ENCODE results near the gene MTMR11. TPM values are rescaled to one million over a fixed set of nuclear protein-coding genes. Genes with fewer than 3 reads are reported as not detected.
A peak's percentile ranks its signal among the peaks of the same experiment; 100 is the strongest.

The MTMR11 gene
- total and polyA plus RNA-seq, 3 experiments from 2014 or later, result 0.14 to 1.9 (median 1.6) TPM

DNA sequence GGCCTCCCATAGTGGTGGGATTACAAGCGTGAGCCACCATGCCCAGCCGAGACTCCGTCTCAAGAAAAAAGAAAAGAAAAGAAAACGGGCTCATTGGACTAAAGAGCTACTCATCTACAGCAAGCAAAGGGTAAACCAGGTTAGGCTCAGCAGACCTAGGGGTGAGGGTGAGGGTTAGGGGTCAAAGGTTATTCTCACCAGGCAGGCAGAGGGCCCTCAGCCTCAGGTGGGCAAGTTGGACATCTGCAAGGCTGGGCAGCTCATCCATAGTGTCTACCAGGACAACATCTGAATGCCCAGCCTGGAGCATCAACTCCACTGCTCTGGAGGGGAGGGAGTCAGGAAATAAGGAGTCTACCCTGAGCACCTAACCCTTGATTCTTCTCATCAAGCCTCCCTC lies 3.5 kb downstream of the MTMR11 start:
- H3K9me3 ChIP-seq (ENCODE audit: low read length), result no peaks in the 10 kb centered on the region
- no peak overlapping the region for H3K4me3 ChIP-seq (ENCODE audit: low read length)
- H3K27ac Mint-ChIP-seq, result peak overlapping the region in 1 of 8 donors; percentile 17
- H3K27me3 Mint-ChIP-seq, result peaks cover 9 to 23% of the 10 kb centered on the region in 2 donors
- ChIA-PET CTCF (no interaction called here), POLR2A (no interaction called here)
- no peaks in the 10 kb centered on the region for H3K36me3 ChIP-seq (ENCODE audit: insufficient read depth, low read length)
- H3K27me3 ChIP-seq (ENCODE audit: insufficient read depth, low read length, poor library complexity, severe bottlenecking), result no peaks in the 10 kb centered on the region
- no peak overlapping the region for H3K27ac ChIP-seq (ENCODE audit: low read depth, low read length)
- no peak for DNase-seq
- no peaks in the 10 kb centered on the region for H3K9me3 Mint-ChIP-seq
- peaks cover 15% of the 10 kb centered on the region for H3K4me1 ChIP-seq (ENCODE audit: insufficient read depth, low read length)
- H3K4me1 Mint-ChIP-seq, result peaks cover 15 to 22% (median 17%) of the 10 kb centered on the region in 3 donors
- H3K4me3 Mint-ChIP-seq, result no peak overlapping the region
- H3K36me3 Mint-ChIP-seq, result peaks cover 0 to 16% (median 0%) of the 10 kb centered on the region in 3 donors

DNA sequence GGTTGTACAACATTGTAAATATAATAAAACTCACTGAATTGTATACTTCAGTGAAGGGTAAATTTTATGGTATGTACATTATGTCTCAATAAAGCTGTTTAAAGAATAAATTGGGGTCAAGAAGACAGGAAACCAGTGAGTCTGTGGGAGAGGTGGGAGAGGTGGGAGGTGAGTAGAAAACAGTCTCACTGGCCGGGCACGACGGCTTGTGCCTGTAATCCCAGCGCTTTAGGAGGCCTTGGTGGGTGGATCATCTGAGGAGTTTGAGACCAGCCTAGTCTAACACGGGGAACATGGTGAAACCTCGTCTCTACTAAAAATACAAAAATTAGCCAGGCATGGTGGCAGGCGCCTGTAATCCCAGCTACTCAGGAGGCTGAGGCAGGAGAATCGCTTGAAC lies 4.2 kb downstream of the MTMR11 start:
- no peaks in the 10 kb centered on the region for H3K36me3 ChIP-seq (ENCODE audit: insufficient read depth, low read length)
- no peaks in the 10 kb centered on the region for H3K27me3 ChIP-seq (ENCODE audit: insufficient read depth, low read length, poor library complexity, severe bottlenecking)
- peak in 1 of 5 donors; percentile 20 for DNase-seq
- ChIA-PET CTCF (no interaction called here), POLR2A (interaction anchor here (0.6 kb wide), 1 partner anchor 442 kb away, joined by 3 read pairs; no protein-coding TSS in a partner anchor)
- Mint-ChIP-seq H3K9me3 (no peaks in the 10 kb centered on the region), H3K4me1 (peaks cover 14 to 21% (median 16%) of the 10 kb centered on the region in 3 donors), H3K27ac (no peak overlapping the region), H3K27me3 (peaks cover 9 to 23% of the 10 kb centered on the region in 2 donors), H3K36me3 (peaks cover 0 to 16% (median 4%) of the 10 kb centered on the region in 3 donors), H3K4me3 (no peak overlapping the region)
- no peaks in the 10 kb centered on the region for H3K9me3 ChIP-seq (ENCODE audit: low read length)
- H3K27ac ChIP-seq (ENCODE audit: low read depth, low read length), result no peak overlapping the region
- H3K4me1 ChIP-seq (ENCODE audit: insufficient read depth, low read length), result peaks cover 10% of the 10 kb centered on the region
- no peak overlapping the region for H3K4me3 ChIP-seq (ENCODE audit: low read length)

DNA sequence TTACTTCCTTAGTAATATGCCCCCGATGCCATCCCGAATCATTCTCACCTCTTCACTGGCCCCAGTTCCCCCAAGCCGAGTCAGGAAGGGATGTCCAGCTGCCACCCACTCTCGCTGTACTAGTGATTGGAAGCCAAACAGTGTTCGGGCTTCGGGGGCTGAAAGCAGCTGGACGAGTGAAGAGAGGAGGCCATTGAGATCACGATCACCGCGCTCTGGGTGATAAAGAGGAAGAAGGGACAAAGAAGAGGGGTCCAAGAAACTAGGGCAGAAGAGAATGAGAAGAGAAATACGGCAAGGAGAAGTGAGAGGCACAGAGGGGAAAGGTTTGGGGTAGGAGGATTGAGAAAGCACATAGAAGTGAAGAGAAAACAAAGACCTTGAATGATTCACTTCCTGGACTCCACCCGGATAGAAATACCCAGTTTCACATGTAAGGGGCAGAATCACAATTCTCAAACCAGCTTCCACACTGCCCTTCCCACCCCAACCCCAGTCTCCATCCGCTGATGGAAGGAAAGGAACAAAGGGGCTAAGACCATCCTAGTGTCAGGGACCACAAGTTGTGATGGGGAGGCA lies 5.4 kb downstream of the MTMR11 start:
- Histone ChIP-seq H3K27me3 (ENCODE audit: insufficient read depth, low read length, poor library complexity, severe bottlenecking) (no peaks in the 10 kb centered on the region), H3K4me3 (ENCODE audit: low read length) (no peak overlapping the region), H3K4me1 (ENCODE audit: insufficient read depth, low read length) (peaks cover 17% of the 10 kb centered on the region), H3K27ac (ENCODE audit: low read depth, low read length) (no peak overlapping the region), H3K36me3 (ENCODE audit: insufficient read depth, low read length) (peaks cover 3% of the 10 kb centered on the region), H3K9me3 (ENCODE audit: low read length) (no peaks in the 10 kb centered on the region)
- POLR2A ChIA-PET, result no interaction called here
- H3K4me3 Mint-ChIP-seq, result peak overlapping the region in 1 of 7 donors; percentile 79
- CTCF ChIA-PET, result no interaction called here
- DNase-seq, result peak in 1 of 5 donors; percentile 26
- peak overlapping the region in 1 of 8 donors; percentile 51 for H3K27ac Mint-ChIP-seq
- H3K36me3 Mint-ChIP-seq, result peaks cover 1 to 16% (median 14%) of the 10 kb centered on the region in 3 donors
- peaks cover 15 to 27% (median 20%) of the 10 kb centered on the region in 3 donors for H3K4me1 Mint-ChIP-seq
- H3K27me3 Mint-ChIP-seq, result peaks cover 9 to 23% of the 10 kb centered on the region in 2 donors
- no peaks in the 10 kb centered on the region for H3K9me3 Mint-ChIP-seq

- ChIA-PET POLR2A (no interaction called here), CTCF (interaction anchor here (1.1 kb wide), 1 partner anchor 236 kb away, joined by 3 read pairs; no protein-coding TSS in a partner anchor)
- Histone ChIP-seq H3K9me3 (ENCODE audit: low read length) (no peaks in the 10 kb centered on the region), H3K4me1 (ENCODE audit: insufficient read depth, low read length) (peaks cover 32% of the 10 kb centered on the region), H3K27ac (ENCODE audit: low read depth, low read length) (no peak overlapping the region), H3K4me3 (ENCODE audit: low read length) (no peak overlapping the region), H3K36me3 (ENCODE audit: insufficient read depth, low read length) (peaks cover 17% of the 10 kb centered on the region), H3K27me3 (ENCODE audit: insufficient read depth, low read length, poor library complexity, severe bottlenecking) (no peaks in the 10 kb centered on the region)
- peaks cover 12 to 28% (median 24%) of the 10 kb centered on the region in 3 donors for H3K36me3 Mint-ChIP-seq
- no peaks in the 10 kb centered on the region for H3K9me3 Mint-ChIP-seq
- no peak overlapping the region for H3K4me3 Mint-ChIP-seq
- peaks cover 30 to 41% (median 32%) of the 10 kb centered on the region in 3 donors for H3K4me1 Mint-ChIP-seq
- DNase-seq, result peak in 1 of 5 donors; percentile 10
- H3K27me3 Mint-ChIP-seq, result peaks cover 9 to 23% of the 10 kb centered on the region in 2 donors
- H3K27ac Mint-ChIP-seq, result peak overlapping the region in 4 of 8 donors; percentile 97 to 100 (median 98)
Observed at GRCh38 chr1:149929856-149930255, 6.8 kb downstream of the MTMR11 start.

GRCh38 chr1:149928401-149928724 lies 8.3 kb downstream of the MTMR11 start:
- DNase-seq, result no peak
- peaks cover 9 to 19% of the 10 kb centered on the region in 2 donors for H3K27me3 Mint-ChIP-seq
- ChIA-PET CTCF (interaction anchor here (1.1 to 2.0 kb wide), 2 partner anchors 27 to 41 kb away, joined by 3 to 8 read pairs; a partner anchor contains a TSS), POLR2A (interaction anchor here (0.7 to 1.5 kb wide), 8 partner anchors 9 to 307 kb away, joined by 3 to 33 read pairs (median 4); a partner anchor contains a TSS)
- H3K4me1 Mint-ChIP-seq, result peaks cover 40 to 52% (median 41%) of the 10 kb centered on the region in 3 donors
- H3K9me3 Mint-ChIP-seq, result no peaks in the 10 kb centered on the region
- peak overlapping the region; percentile 91 to 100 (median 98) for H3K27ac Mint-ChIP-seq
- Histone ChIP-seq H3K36me3 (ENCODE audit: insufficient read depth, low read length) (peaks cover 30% of the 10 kb centered on the region), H3K4me1 (ENCODE audit: insufficient read depth, low read length) (peaks cover 35% of the 10 kb centered on the region), H3K4me3 (ENCODE audit: low read length) (peak overlapping the region; percentile 81), H3K27ac (ENCODE audit: low read depth, low read length) (peak overlapping the region; percentile 93), H3K27me3 (ENCODE audit: insufficient read depth, low read length, poor library complexity, severe bottlenecking) (no peaks in the 10 kb centered on the region), H3K9me3 (ENCODE audit: low read length) (no peaks in the 10 kb centered on the region)
- peak overlapping the region; percentile 89 to 97 (median 95) for H3K4me3 Mint-ChIP-seq
- H3K36me3 Mint-ChIP-seq, result peaks cover 23 to 41% (median 37%) of the 10 kb centered on the region in 3 donors

DNA sequence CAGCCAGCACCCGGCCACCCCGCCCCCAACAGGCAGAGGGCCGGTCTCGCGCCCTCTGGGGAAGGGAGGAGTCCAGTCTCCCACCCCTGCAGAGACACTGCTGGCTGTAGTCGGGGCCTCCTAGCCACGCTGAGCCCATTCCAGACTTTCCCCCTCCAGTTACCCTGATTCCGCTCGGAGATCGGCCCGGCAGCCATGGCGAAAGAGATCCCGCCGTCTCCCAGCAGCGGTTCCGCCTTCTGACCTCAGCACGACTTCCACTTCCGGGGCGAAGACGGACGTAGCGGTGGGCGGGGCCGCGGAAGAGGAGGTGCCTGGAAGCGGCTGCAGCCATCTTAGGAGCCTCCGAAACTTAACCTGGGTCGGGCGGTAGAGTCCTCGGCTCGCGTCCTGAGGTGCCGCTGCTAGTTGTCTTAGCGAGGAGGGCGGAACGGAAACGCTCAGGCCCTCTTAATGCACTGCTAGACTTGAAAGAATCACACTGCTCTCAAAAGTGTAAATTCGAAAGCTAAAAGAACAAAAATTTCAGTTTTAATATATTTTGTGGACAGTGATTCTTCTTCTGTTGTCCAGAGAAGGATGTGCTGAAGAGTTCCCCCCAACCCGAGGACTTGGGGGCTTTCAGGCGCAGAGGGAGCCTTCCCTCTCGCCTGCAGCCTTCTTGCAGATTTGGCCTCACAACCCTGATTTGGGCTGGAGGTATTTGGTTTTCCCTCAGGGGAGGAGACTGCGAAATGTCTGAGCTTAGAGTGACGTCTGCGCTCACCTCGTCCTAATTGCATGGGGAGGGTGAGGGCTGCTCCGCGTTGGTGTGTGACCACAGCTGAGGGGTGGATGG lies 8.9 kb downstream of the MTMR11 start, which contains the start of gene SF3B4:
TSS of gene SF3B4 (minus strand) at position 241 of the 838 bp plus-strand sequence. CDS start at position 197, 44 bp downstream.
- H3K9me3 ChIP-seq (ENCODE audit: low read length), result no peaks in the 10 kb centered on the region
- H3K27me3 ChIP-seq (ENCODE audit: insufficient read depth, low read length, poor library complexity, severe bottlenecking), result no peaks in the 10 kb centered on the region
- peaks cover 36% of the 10 kb centered on the region for H3K36me3 ChIP-seq (ENCODE audit: insufficient read depth, low read length)
- peak within 1 kb of the TSS; percentile 81 for H3K4me3 ChIP-seq (ENCODE audit: low read length)
- H3K4me1 Mint-ChIP-seq, result peaks cover 40 to 54% (median 41%) of the 10 kb centered on the region in 3 donors
- CTCF ChIA-PET, result interaction anchor here (1.1 to 2.0 kb wide), 2 partner anchors 26 to 40 kb away, joined by 3 to 8 read pairs; a partner anchor contains a TSS
- H3K27ac ChIP-seq (ENCODE audit: low read depth, low read length), result peak within 1 kb of the TSS; percentile 93
- POLR2A ChIA-PET, result interaction anchor here (0.5 to 1.5 kb wide), 10 partner anchors 10 to 308 kb away, joined by 3 to 33 read pairs (median 4); a partner anchor contains a TSS
- peaks cover 9 to 19% of the 10 kb centered on the region in 2 donors for H3K27me3 Mint-ChIP-seq
- peak; percentile 92 to 97 (median 93) for DNase-seq
- peak within 1 kb of the TSS; percentile 91 to 100 (median 98) for H3K27ac Mint-ChIP-seq
- peaks cover 25 to 46% (median 43%) of the 10 kb centered on the region in 3 donors for H3K36me3 Mint-ChIP-seq
- no peaks in the 10 kb centered on the region for H3K9me3 Mint-ChIP-seq
- H3K4me3 Mint-ChIP-seq, result peak within 1 kb of the TSS; percentile 89 to 97 (median 95)
- H3K4me1 ChIP-seq (ENCODE audit: insufficient read depth, low read length), result peaks cover 35% of the 10 kb centered on the region

GRCh38 chr1:149927056-149927562 lies 9.6 kb downstream of the MTMR11 start:
- H3K27me3 ChIP-seq (ENCODE audit: insufficient read depth, low read length, poor library complexity, severe bottlenecking), result no peaks in the 10 kb centered on the region
- peaks cover 25 to 52% (median 41%) of the 10 kb centered on the region in 3 donors for H3K36me3 Mint-ChIP-seq
- no peaks in the 10 kb centered on the region for H3K9me3 ChIP-seq (ENCODE audit: low read length)
- H3K27ac Mint-ChIP-seq, result peak overlapping the region; percentile 91 to 100 (median 98)
- DNase-seq, result peak in 1 of 5 donors; percentile 31
- H3K36me3 ChIP-seq (ENCODE audit: insufficient read depth, low read length), result peaks cover 40% of the 10 kb centered on the region
- H3K27me3 Mint-ChIP-seq, result peaks cover 5 to 16% of the 10 kb centered on the region in 2 donors
- H3K4me1 Mint-ChIP-seq, result peaks cover 40 to 54% (median 41%) of the 10 kb centered on the region in 3 donors
- peak overlapping the region; percentile 93 for H3K27ac ChIP-seq (ENCODE audit: low read depth, low read length)
- ChIA-PET CTCF (no interaction called here), POLR2A (interaction anchor here (1.5 kb wide), 1 partner anchor 40 kb away, joined by 33 read pairs; a partner anchor contains a TSS)
- H3K9me3 Mint-ChIP-seq, result no peaks in the 10 kb centered on the region
- H3K4me3 ChIP-seq (ENCODE audit: low read length), result peak overlapping the region; percentile 81
- peaks cover 35% of the 10 kb centered on the region for H3K4me1 ChIP-seq (ENCODE audit: insufficient read depth, low read length)
- H3K4me3 Mint-ChIP-seq, result peak overlapping the region; percentile 89 to 97 (median 95)
